WI38 (cell line): ENCODE measurements around the gene WNK2.

Experiments used
- H3K4me3 ChIP-seq: 2 replicates; pipeline ENCODE4 v1.5.1; 2011; ENCODE audit warnings: low read depth, mild to moderate bottlenecking, control low read depth, low read length
- CTCF ChIP-seq: IDR thresholded peaks from 2 replicates; pipeline ENCODE4 v1.5.1; 2012; ENCODE audit warnings: low read depth, mild to moderate bottlenecking, control low read depth, low read length

WNK2 gene

GRCh38 chr9:93253633-93254032 lies 69.7 kb downstream of the WNK2 start:
- H3K4me3 ChIP-seq = no peak overlapping the region
- no peak for TF ChIP-seq CTCF

- TF ChIP-seq CTCF = no peak
- H3K4me3 ChIP-seq = no peak overlapping the region
These were observed 70.1 kb downstream of the WNK2 start for GRCh38 chr9:93254061-93254481.

GRCh38 chr9:93254806-93255493 lies 71.0 kb downstream of the WNK2 start:
- no peak for TF ChIP-seq CTCF
- H3K4me3 ChIP-seq = no peak overlapping the region

DNA sequence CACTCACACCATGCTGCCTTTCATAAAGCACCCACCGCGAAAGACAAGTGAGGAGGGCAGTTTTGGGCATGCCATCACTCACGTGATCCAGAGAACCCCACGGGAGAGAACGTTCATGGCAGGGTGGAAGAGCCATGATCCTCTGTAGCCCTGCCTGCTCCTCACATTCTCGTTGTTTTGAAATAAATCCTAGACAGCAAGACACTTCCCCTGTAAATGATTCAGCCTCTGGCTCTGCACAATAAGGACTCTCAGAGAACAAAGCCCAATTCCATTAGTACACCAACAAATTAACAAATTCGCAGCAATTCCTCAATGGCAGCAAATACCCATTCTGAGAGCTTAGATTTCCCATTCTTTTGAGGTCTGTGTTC lies 71.5 kb downstream of the WNK2 start:
- no peak overlapping the region for H3K4me3 ChIP-seq
- TF ChIP-seq CTCF = no peak

DNA sequence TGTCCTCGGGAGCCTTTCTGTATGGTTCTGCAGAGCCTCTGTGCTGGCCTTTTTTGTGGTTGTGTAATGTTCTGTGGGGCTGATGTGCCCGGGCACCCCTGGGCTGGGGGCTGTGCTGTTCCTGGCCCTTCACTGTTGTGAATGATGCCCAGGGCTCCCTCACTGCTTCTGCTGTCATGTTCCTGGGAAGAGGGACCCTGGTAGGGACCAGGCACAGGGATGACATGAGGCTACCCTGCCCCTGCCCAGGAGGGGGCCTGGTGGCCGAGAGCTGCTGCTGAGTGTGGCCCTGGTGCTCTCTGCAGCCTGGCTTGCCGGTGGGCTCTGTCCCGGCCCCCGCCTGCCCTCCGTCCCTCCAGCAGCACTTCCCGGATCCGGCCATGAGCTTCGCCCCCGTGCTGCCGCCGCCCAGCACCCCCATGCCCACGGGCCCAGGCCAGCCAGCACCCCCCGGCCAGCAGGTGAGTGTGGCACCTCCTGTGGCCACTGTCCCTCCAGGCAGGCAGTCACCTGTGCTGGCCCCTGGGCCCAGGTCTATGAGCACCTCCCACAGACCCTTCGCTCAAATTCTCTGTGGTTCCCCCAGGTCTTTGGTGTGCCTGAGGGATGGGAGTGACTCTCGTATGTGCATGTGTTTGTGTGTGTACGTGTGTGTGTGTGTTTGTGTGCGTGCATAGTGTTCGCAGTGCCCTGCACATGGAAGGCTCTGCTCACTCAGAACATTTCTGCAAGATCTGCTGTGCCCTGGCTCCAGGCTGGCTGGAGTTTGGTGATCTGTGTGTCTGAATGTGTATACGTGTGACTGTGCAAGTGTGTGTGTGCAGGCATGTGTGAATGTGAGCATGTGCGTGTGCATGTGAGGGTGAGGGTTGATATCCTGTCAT lies 72.3 kb downstream of the WNK2 start:
- H3K4me3 ChIP-seq = no peak overlapping the region
- TF ChIP-seq CTCF = no peak

DNA sequence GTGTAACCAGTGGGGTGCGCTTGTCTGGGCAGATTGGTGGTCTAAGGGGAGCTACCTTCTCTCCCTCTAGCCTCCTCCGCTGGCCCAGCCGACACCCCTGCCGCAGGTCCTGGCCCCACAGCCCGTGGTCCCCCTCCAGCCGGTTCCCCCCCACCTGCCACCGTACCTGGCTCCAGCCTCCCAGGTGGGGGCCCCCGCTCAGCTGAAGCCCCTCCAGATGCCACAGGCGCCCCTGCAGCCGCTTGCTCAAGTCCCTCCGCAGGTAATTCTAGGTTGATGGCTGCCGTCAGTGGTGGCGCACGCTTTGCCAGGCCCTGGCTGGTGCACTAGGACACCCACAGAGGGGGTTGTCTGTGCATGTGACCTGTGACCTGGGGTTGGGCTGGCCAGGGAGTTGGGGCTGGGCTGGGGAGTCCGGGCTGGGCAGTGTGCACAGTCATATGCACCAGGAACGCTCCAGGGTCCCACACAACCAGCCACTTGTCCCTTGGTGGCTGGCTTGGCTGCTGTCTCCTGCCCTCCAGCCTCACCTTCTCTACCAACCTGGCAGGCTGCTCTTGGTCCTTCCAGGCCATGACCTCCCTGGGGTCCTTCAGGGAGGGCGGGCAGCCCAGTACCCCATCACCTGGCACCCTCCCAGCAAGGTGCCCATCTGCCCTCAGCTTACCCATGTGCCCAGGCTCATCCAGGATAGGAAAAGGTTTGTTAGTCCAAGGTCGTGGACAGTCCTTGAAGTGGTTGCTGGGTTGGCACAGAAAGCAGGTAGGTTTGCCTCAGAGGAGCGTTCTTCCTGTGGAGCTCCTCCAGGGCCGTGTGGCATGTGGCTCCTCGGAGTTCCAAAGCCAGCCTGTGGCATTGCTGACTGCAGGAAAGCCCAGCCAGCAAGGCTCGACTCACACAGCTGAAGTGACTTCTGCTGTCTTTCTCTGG lies 73.2 kb downstream of the WNK2 start:
- H3K4me3 ChIP-seq = no peak overlapping the region
- no peak for TF ChIP-seq CTCF
